HepG2 (cell line): ENCODE measurements around the gene GP1BA. TPM values are rescaled to one million over a fixed set of nuclear protein-coding genes. Genes with fewer than 3 reads are reported as not detected.

Source experiments
- ATF1 ChIP-seq: IDR thresholded peaks from 2 replicates; pipeline ENCODE4 v1.6.1; 2016; ENCODE audit warnings: mild to moderate bottlenecking, control low read depth
- CBX2 ChIP-seq, 2 experiments: fragments of 200-600 bp in 1 of 2; sonication (generic); formaldehyde crosslinking in 1 of 2; IDR thresholded peaks; 2 replicates each; pipeline versions ENCODE4 v1.7.0 to v1.8.1; 2018 to 2022; ENCODE audit warnings: low read depth in 2 of 2, low read length in 1 of 2, mild to moderate bottlenecking in 1 of 2, missing genetic modification reagents in 1 of 2
- CBX5 ChIP-seq: sonication (generic); formaldehyde crosslinking; IDR thresholded peaks from 2 replicates; pipeline ENCODE4 v1.4.0; 2020; ENCODE audit warnings: missing genetic modification reagents, borderline replicate concordance
- CTCF ChIP-seq: sonication (generic); formaldehyde crosslinking; IDR thresholded peaks from 2 replicates; pipeline ENCODE4 v1.5.0; 2020; ENCODE audit warnings: mild to moderate bottlenecking, missing genetic modification reagents, moderate library complexity
- HDAC2 ChIP-seq: sonication (generic); formaldehyde crosslinking; IDR thresholded peaks from 2 replicates; pipeline ENCODE4 v1.4.0; 2020; ENCODE audit warnings: missing genetic modification reagents
- KAT7 ChIP-seq: IDR thresholded peaks from 2 replicates; pipeline ENCODE4 v1.6.1; 2018; ENCODE audit warnings: borderline replicate concordance, missing compliant biosample characterization
- KAT8 ChIP-seq: IDR thresholded peaks from 2 replicates; pipeline ENCODE4 v1.6.1; 2016; ENCODE audit warnings: missing genetic modification reagents, missing compliant biosample characterization
- MED13 ChIP-seq: sonication (generic); formaldehyde crosslinking; IDR thresholded peaks from 2 replicates; pipeline ENCODE4 v1.5.0; 2020; ENCODE audit warnings: missing genetic modification reagents
- POLR2AphosphoS5 ChIP-seq: IDR thresholded peaks from 2 replicates; pipeline ENCODE4 v1.6.1; 2012; ENCODE audit warnings: low read depth, low read length
- SETDB1 ChIP-seq: sonication (generic); formaldehyde crosslinking; IDR thresholded peaks from 2 replicates; pipeline ENCODE4 v1.5.1; 2020; ENCODE audit warnings: missing genetic modification reagents, mild to moderate bottlenecking, borderline replicate concordance
- SMARCE1 ChIP-seq: fragments of 450-650 bp; IDR thresholded peaks from 2 replicates; pipeline ENCODE4 v1.6.1; 2017; ENCODE audit warnings: borderline replicate concordance
- SNAPC2 ChIP-seq: sonication (generic); formaldehyde crosslinking; IDR thresholded peaks from 2 replicates; pipeline ENCODE4 v1.8.1; 2022; ENCODE audit warnings: mild to moderate bottlenecking, missing genetic modification reagents
- TAF15 ChIP-seq: fragments of 200-400 bp; formaldehyde crosslinking; IDR thresholded peaks from one replicate; pipeline ENCODE4 v1.6.1; 2018; ENCODE audit warnings: mild to moderate bottlenecking, low read depth, low read length; ENCODE audit not compliant: poor library complexity, severe bottlenecking
- ZBTB4 ChIP-seq: sonication (generic); formaldehyde crosslinking; IDR thresholded peaks from 2 replicates; pipeline ENCODE4 v1.4.0; 2020; ENCODE audit warnings: missing genetic modification reagents, mild to moderate bottlenecking, borderline replicate concordance
- ZNF205 ChIP-seq: IDR thresholded peaks from 2 replicates; pipeline ENCODE4 v1.6.1; 2018; ENCODE audit warnings: missing biosample characterization, missing genetic modification reagents
- ZNF230 ChIP-seq: sonication (generic); formaldehyde crosslinking; IDR thresholded peaks from 2 replicates; pipeline ENCODE4 v1.4.0; 2020; ENCODE audit warnings: mild to moderate bottlenecking, missing genetic modification reagents
- ZNF431 ChIP-seq: sonication (generic); formaldehyde crosslinking; IDR thresholded peaks from 2 replicates; pipeline ENCODE4 v1.9.0; 2022; ENCODE audit warnings: missing genetic modification reagents, low read depth, mild to moderate bottlenecking, borderline replicate concordance
- ZNF44 ChIP-seq: sonication (generic); formaldehyde crosslinking; IDR thresholded peaks from 2 replicates; pipeline ENCODE4 v1.5.1; 2020; ENCODE audit warnings: mild to moderate bottlenecking, missing genetic modification reagents
- ZNF556 ChIP-seq: sonication (generic); formaldehyde crosslinking; IDR thresholded peaks from 2 replicates; pipeline ENCODE4 v1.4.0; 2020; ENCODE audit warnings: mild to moderate bottlenecking, missing genetic modification reagents, borderline replicate concordance
- ZNF724P ChIP-seq: sonication (generic); formaldehyde crosslinking; IDR thresholded peaks from 2 replicates; pipeline ENCODE4 v1.8.0; 2022; ENCODE audit warnings: missing genetic modification reagents, borderline replicate concordance
- polyA plus RNA-seq, 8 experiments: library from polyadenylated mRNA; depleted of rRNA in 3 of 8; stranded (reverse) in 7 of 8; unstranded in 1 of 8; fragments of >200 nt; fragmentation: Illumina TruSeq in 4 of 8; extraction: Trizol in 4 of 8; gene quantifications; 2 replicates each; pipeline versions ENCODE4 v1.2.1 to v1.2.3, GENCODE V29; 2011 to 2016; ENCODE audit warnings: low read depth in 4 of 8, missing spikeins in 1 of 8, mixed read lengths in 1 of 8; ENCODE audit not compliant: insufficient read depth in 1 of 8
- total RNA-seq, 5 experiments: library from RNA; depleted of rRNA; stranded (reverse); fragments of >200 nt; fragmentation: Illumina TruSeq; extraction: Trizol; gene quantifications; 2 replicates each; pipeline ENCODE4 v1.2.3, GENCODE V29; 2016; ENCODE audit warnings: low read depth in 1 of 5
- TF ChIP-seq, protein P1 (sequence below): sonication (generic); formaldehyde crosslinking; IDR thresholded peaks from 2 replicates; pipeline ENCODE4 v1.5.1; 2020; ENCODE audit warnings: mild to moderate bottlenecking, missing genetic modification reagents, moderate library complexity

The GP1BA gene
- total and polyA plus RNA-seq, 2 of the 13 experiments (the other 11 are each of a cell fraction or from before 2014, with no cell fraction given), result not detected

- 0 out of 2 replicates have a peak, but pooled peaks have one; percentile 5 for TF ChIP-seq CTCF (CRISPR knock-in tag)
- no peak for TF ChIP-seq HDAC2 (CRISPR knock-in tag)
- TF ChIP-seq, protein P1, sequence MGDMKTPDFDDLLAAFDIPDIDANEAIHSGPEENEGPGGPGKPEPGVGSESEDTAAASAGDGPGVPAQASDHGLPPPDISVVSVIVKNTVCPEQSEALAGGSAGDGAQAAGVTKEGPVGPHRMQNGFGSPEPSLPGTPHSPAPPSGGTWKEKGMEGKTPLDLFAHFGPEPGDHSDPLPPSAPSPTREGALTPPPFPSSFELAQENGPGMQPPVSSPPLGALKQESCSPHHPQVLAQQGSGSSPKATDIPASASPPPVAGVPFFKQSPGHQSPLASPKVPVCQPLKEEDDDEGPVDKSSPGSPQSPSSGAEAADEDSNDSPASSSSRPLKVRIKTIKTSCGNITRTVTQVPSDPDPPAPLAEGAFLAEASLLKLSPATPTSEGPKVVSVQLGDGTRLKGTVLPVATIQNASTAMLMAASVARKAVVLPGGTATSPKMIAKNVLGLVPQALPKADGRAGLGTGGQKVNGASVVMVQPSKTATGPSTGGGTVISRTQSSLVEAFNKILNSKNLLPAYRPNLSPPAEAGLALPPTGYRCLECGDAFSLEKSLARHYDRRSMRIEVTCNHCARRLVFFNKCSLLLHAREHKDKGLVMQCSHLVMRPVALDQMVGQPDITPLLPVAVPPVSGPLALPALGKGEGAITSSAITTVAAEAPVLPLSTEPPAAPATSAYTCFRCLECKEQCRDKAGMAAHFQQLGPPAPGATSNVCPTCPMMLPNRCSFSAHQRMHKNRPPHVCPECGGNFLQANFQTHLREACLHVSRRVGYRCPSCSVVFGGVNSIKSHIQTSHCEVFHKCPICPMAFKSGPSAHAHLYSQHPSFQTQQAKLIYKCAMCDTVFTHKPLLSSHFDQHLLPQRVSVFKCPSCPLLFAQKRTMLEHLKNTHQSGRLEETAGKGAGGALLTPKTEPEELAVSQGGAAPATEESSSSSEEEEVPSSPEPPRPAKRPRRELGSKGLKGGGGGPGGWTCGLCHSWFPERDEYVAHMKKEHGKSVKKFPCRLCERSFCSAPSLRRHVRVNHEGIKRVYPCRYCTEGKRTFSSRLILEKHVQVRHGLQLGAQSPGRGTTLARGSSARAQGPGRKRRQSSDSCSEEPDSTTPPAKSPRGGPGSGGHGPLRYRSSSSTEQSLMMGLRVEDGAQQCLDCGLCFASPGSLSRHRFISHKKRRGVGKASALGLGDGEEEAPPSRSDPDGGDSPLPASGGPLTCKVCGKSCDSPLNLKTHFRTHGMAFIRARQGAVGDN, result no peak; the same call in 1 of the 2 replicates
- TF ChIP-seq SNAPC2 (CRISPR knock-in tag), result no peak
- TF ChIP-seq ZNF724P, result no peak
- no peak for TF ChIP-seq ZNF230 (CRISPR knock-in tag)
- no peak for TF ChIP-seq SMARCE1
- TF ChIP-seq CBX2 (IDR thresholded peaks at IDR 0.05; ENCODE audit: low read depth, low read length), result no peak
- TF ChIP-seq CBX2 (CRISPR knock-in tag; IDR thresholded peaks at IDR 0.05; ENCODE audit: low read depth), result no peak
- no peak for TF ChIP-seq MED13 (CRISPR knock-in tag)
- TF ChIP-seq ZNF205 (CRISPR knock-in tag), result no peak
- no peak for TF ChIP-seq ZNF431
- TF ChIP-seq ATF1 (CRISPR knock-in tag), result no peak
- peak; percentile 64; the same call in 1 of the 2 replicates for TF ChIP-seq POLR2AphosphoS5
- TF ChIP-seq KAT8 (CRISPR knock-in tag), result no peak
- TF ChIP-seq SETDB1 (CRISPR knock-in tag), result no peak
- TF ChIP-seq TAF15, result no peak
- no peak for TF ChIP-seq CBX5 (CRISPR knock-in tag)
- TF ChIP-seq ZNF44 (CRISPR knock-in tag), result no peak
- TF ChIP-seq ZBTB4 (CRISPR knock-in tag), result no peak
- no peak for TF ChIP-seq KAT7 (CRISPR knock-in tag)
- TF ChIP-seq ZNF556 (CRISPR knock-in tag), result no peak
Measured at GRCh38 chr17:4945176-4945943, 13.3 kb downstream of the GP1BA start (continued).
